K562 (cell line): ENCODE data around the gene ASB11. TPM values are rescaled to one million over a fixed set of nuclear protein-coding genes. Genes with fewer than 3 reads are reported as not detected.

Source experiments
- ATAC-seq: fragments of 200-7000 bp; cut with Tn5 transposase; 3 replicates; pipeline ENCODE4 v1.9.1; 2020; ENCODE audit warnings: moderate library complexity
- BruUV-seq: library from RNA; stranded (reverse); fragments of 400-500 nt; replicated peaks from 2 replicates; lab custom pipeline; 2021; lab: Mats Ljungman, UMichigan
- CTCF ChIA-PET: fragments of 300-600 bp; formaldehyde crosslinking; extraction: SDS; loops from one replicate; lab custom pipeline; 2021; ENCODE audit warnings: low intra/inter-chr PET ratio; lab: Yijun Ruan, JAX
- POLR2A ChIA-PET: fragments of 300-600, 350-650 bp; sonication (Branson Sonifier 250); formaldehyde crosslinking; extraction: SDS; loops from one replicate; lab custom pipeline; 2021; ENCODE audit warnings: antibody characterized with exemption, inconsistent platforms; lab: Yijun Ruan, JAX
- DNase-seq, 4 experiments: peaks; one replicate each; pipeline versions ENCODE4 v3.0.0 to v3.0.0-alpha.2; 2011 to 2018; ENCODE audit warnings: low spot score in 3 of 4, mixed read lengths in 3 of 4; ENCODE audit errors: extremely low read depth in 1 of 4
- FAIRE-seq: peaks from 2 replicates; lab custom pipeline; 2011; peaks lifted over from hg19 to GRCh38; lab: Jason Lieb, UNC
- H2AFZ ChIP-seq: 2 replicates; pipeline ENCODE4 v1.6.0; 2011; ENCODE audit warnings: low read depth, low read length, control low read depth, inconsistent platforms
- H3K27ac ChIP-seq: fragments of 200-600 bp; 3 replicates; pipeline ENCODE4 v1.8.0; 2011; ENCODE audit warnings: low read depth, mild to moderate bottlenecking, control low read depth, inconsistent platforms, low read length, moderate library complexity, mixed read lengths; ENCODE audit errors: extremely low read depth
- H3K27me3 ChIP-seq, 2 experiments: fragments of 300-600 bp in 1 of 2; 2 replicates in 1 of 2; 3 replicates in 1 of 2; pipeline versions ENCODE4 v1.6.0 to v1.8.0; 2011; ENCODE audit warnings: inconsistent platforms in 2 of 2, low read length in 2 of 2, mild to moderate bottlenecking in 1 of 2, mixed read lengths in 1 of 2, moderate library complexity in 1 of 2; ENCODE audit not compliant: control insufficient read depth in 2 of 2, insufficient read depth in 2 of 2
- H3K36me3 ChIP-seq: fragments of 300-600 bp; 3 replicates; pipeline ENCODE4 v1.8.0; 2011; ENCODE audit warnings: mild to moderate bottlenecking, low read length, inconsistent platforms; ENCODE audit not compliant: control insufficient read depth, insufficient read depth
- H3K4me1 ChIP-seq, 2 experiments: fragments of 200-600 bp in 1 of 2; replicated peaks in 1 of 2; 2 replicates in 1 of 2; 3 replicates in 1 of 2; pipeline versions ENCODE4 v1.5.1 to v1.8.0; 2011; ENCODE audit warnings: inconsistent platforms in 2 of 2, low read length in 2 of 2, mild to moderate bottlenecking in 1 of 2, mixed read lengths in 1 of 2, moderate library complexity in 1 of 2; ENCODE audit not compliant: control insufficient read depth in 2 of 2, insufficient read depth in 2 of 2
- H3K4me2 ChIP-seq: 2 replicates; pipeline ENCODE4 v1.6.1; 2011; ENCODE audit warnings: low read length, control low read depth, inconsistent platforms, mixed read lengths; ENCODE audit not compliant: insufficient read depth
- H3K4me3 ChIP-seq: fragments of 200-600 bp; sonication (generic), shearing (Covaris generic); 2 replicates; pipeline ENCODE4 v1.5.1; 2016; ENCODE audit warnings: control low read depth, inconsistent platforms
- H3K79me2 ChIP-seq: fragments of 200-600 bp; 3 replicates; pipeline ENCODE4 v1.8.0; 2011; ENCODE audit warnings: low read length, inconsistent platforms; ENCODE audit not compliant: control insufficient read depth, insufficient read depth
- H3K9ac ChIP-seq, 2 experiments: 2 replicates each; pipeline versions ENCODE4 v1.6.0 to v1.6.1; 2011; ENCODE audit warnings: low read depth in 2 of 2, low read length in 2 of 2, control low read depth in 1 of 2, inconsistent platforms in 1 of 2, mild to moderate bottlenecking in 1 of 2, mixed read lengths in 1 of 2; ENCODE audit not compliant: insufficient read depth in 1 of 2
- H3K9me1 ChIP-seq: one replicate; pipeline ENCODE4 v1.6.0; 2011; ENCODE audit warnings: inconsistent platforms, mild to moderate bottlenecking, low read length, moderate library complexity; ENCODE audit not compliant: control insufficient read depth, insufficient read depth
- H3K9me3 ChIP-seq: replicated peaks from 2 replicates; pipeline ENCODE4 v1.5.1; 2011; ENCODE audit warnings: low read depth, low read length, inconsistent platforms; ENCODE audit not compliant: control insufficient read depth, insufficient read depth
- H4K20me1 ChIP-seq: replicated peaks from 2 replicates; pipeline ENCODE4 v1.6.1; 2011; ENCODE audit warnings: low read length, inconsistent platforms, mixed read lengths; ENCODE audit not compliant: control insufficient read depth, insufficient read depth
- ELK1 ChIP-seq: sonication (generic); formaldehyde crosslinking; IDR thresholded peaks from 2 replicates; pipeline ENCODE4 v1.8.1; 2022; ENCODE audit warnings: missing genetic modification reagents
- HES1 ChIP-seq: fragments of 450-650 bp; IDR thresholded peaks from 2 replicates; pipeline ENCODE4 v1.6.1; 2016; ENCODE audit warnings: low read depth, mild to moderate bottlenecking, moderate library complexity
- MBD2 ChIP-seq: sonication (generic); IDR thresholded peaks from 2 replicates; pipeline ENCODE4 v1.6.1; 2016; ENCODE audit warnings: low read depth, borderline replicate concordance
- POLR2G ChIP-seq: fragments of 200-400 bp; formaldehyde crosslinking; IDR thresholded peaks from 2 replicates; pipeline ENCODE4 v1.6.1; 2017; ENCODE audit warnings: low read depth, mild to moderate bottlenecking, antibody characterized with exemption, low read length, moderate library complexity
- SP2 ChIP-seq: IDR thresholded peaks from 2 replicates; pipeline ENCODE4 v1.6.1; 2011; ENCODE audit warnings: mild to moderate bottlenecking, low read depth, low read length, moderate library complexity; ENCODE audit not compliant: poor library complexity, severe bottlenecking; ENCODE audit errors: extremely low read depth
- TAF1 ChIP-seq: IDR thresholded peaks from 2 replicates; pipeline ENCODE4 v1.6.1; 2011; ENCODE audit warnings: mild to moderate bottlenecking, low read length, moderate library complexity; ENCODE audit not compliant: insufficient read depth, control insufficient read depth, severe bottlenecking; ENCODE audit errors: extremely low read depth
- ZNF398 ChIP-seq: fragments of 250-450 bp; sonication (Bioruptor Pico); IDR thresholded peaks from 2 replicates; pipeline ENCODE4 v1.8.0; 2021; ENCODE audit warnings: moderate library complexity, mild to moderate bottlenecking, inconsistent platforms
- ZNF449 ChIP-seq: fragments of 250-450 bp; sonication (Bioruptor Pico); IDR thresholded peaks from 2 replicates; pipeline ENCODE4 v1.8.0; 2022; ENCODE audit warnings: moderate library complexity, mild to moderate bottlenecking, inconsistent platforms
- ZNF561 ChIP-seq: fragments of 450-650 bp; formaldehyde crosslinking; conservative IDR thresholded peaks from 2 replicates; pipeline ENCODE4 v1.4.0; 2020; ENCODE audit warnings: mild to moderate bottlenecking, moderate library complexity
- ZNF592 ChIP-seq: fragments of 450-650 bp; IDR thresholded peaks from 2 replicates; pipeline ENCODE4 v1.6.1; 2017; ENCODE audit warnings: antibody characterized with exemption, mild to moderate bottlenecking
- WGBS: fragments of 100-300 bp; shearing (Covaris generic); methylation state at CpG from one replicate; pipeline ENCODE4 v1.1.6; 2016; ENCODE audit warnings: low coverage, mixed read lengths; ENCODE audit not compliant: insufficient coverage; ENCODE audit errors: missing lambda C conversion rate; 5-methylcytosine and 5-hydroxymethylcytosine counted together
- in situ Hi-C: fragments of 300-500 bp; cut with MboI; formaldehyde crosslinking; loops from 4 replicates; pipeline ENCODE4 v1.15.0; 2018; ENCODE audit warnings: inconsistent platforms, mixed read lengths
- intact Hi-C: fragments of 100-400 bp; cut with micrococcal nuclease; formaldehyde crosslinking; loops from 2 replicates; pipeline ENCODE4 v1.14.2; 2022
- polyA plus RNA-seq, 8 experiments: library from polyadenylated mRNA; depleted of rRNA in 4 of 8; stranded (reverse) in 5 of 8; unstranded in 3 of 8; fragments of >200 nt; fragmentation: Nextera tagmentation in 2 of 8; fragmentation: Illumina TruSeq in 1 of 8; extraction: Ambion mirVana in 2 of 8; extraction: Trizol in 1 of 8; gene quantifications; 2 replicates each; pipeline versions ENCODE4 v1.2.1 to v1.2.3, GENCODE V29; 2011 to 2014; ENCODE audit warnings: inconsistent platforms in 1 of 8, missing spikeins in 1 of 8
- total RNA-seq, 7 experiments: library from RNA; depleted of rRNA in 6 of 7; stranded (reverse); fragments of >200 nt in 6 of 7; fragmentation: Illumina TruSeq in 2 of 7; extraction: Trizol in 2 of 7; gene quantifications; 2 replicates each; pipeline versions ENCODE4 v1.2.1 to v1.2.3, GENCODE V29; 2011 to 2021; ENCODE audit warnings: low replicate concordance in 1 of 7

Gene ASB11
- total and polyA plus RNA-seq, 9 of the 15 experiments (the other 6 are each of a cell fraction or from before 2014, with no cell fraction given), result not detected

- no peak overlapping the region for H3K4me2 ChIP-seq
- no peak for ATAC-seq
- no peaks in the 10 kb centered on the region for H3K9me3 ChIP-seq
- no peak overlapping the region for H2AFZ ChIP-seq
- BruUV-seq, result no TSS peak
- ChIA-PET POLR2A (no interaction called here), CTCF (no interaction called here)
- peaks cover 13% of the 10 kb centered on the region for H3K79me2 ChIP-seq
- H3K27me3 ChIP-seq, result no peaks in the 10 kb centered on the region
- H3K4me3 ChIP-seq, result no peak overlapping the region
- H3K4me1 ChIP-seq, result no peaks in the 10 kb centered on the region
- H3K27ac ChIP-seq, result no peak overlapping the region
- H3K36me3 ChIP-seq, result peaks cover 67% of the 10 kb centered on the region
- H3K9ac ChIP-seq, result no peak overlapping the region
- DNase-seq, result no peak
- in situ Hi-C loops, result loop anchor here (25.0 kb wide), 1 partner anchor 133 kb away; no protein-coding TSS in a partner anchor
- intact Hi-C loops, result no loop called here
- 83% methylated on average over 1 of the region's 2 CpGs for WGBS
- no peaks in the 10 kb centered on the region for H3K9me1 ChIP-seq
- no peak for FAIRE-seq
- H4K20me1 ChIP-seq, result no peaks in the 10 kb centered on the region
- TF ChIP-seq POLR2G (no peak), MBD2 (no peak), ZNF561 (CRISPR knock-in tag) (no peak), ELK1 (CRISPR knock-in tag) (no peak), ZNF398 (CRISPR knock-in tag) (no peak), ZNF592 (no peak), ZNF449 (CRISPR knock-in tag) (no peak), HES1 (no peak), SP2 (no peak), TAF1 (no peak)
Observed at GRCh38 chrX:15328821-15329220, 13.4 kb upstream of the ASB11 start.
